CD4-positive, alpha-beta T cell (primary cell): ENCODE data around the gene ECEL1. TPM values are rescaled to one million over a fixed set of nuclear protein-coding genes. Genes with fewer than 3 reads are reported as not detected.
"Not testable (repeated sequence)": the region's sequence is repeated elsewhere in the genome, so short reads cannot be mapped to it uniquely, and the experiment has no call there.

Experiments
- ATAC-seq: fragments of 200-7000 bp; cut with Tn5 transposase; one replicate; pipeline ENCODE4 v1.10.0; 2022; ENCODE audit warnings: mild to moderate bottlenecking; ENCODE audit not compliant: poor library complexity
- CTCF ChIA-PET: fragments of 350-600 bp; sonication (Branson Sonifier 250); formaldehyde crosslinking; loops from one replicate; lab custom pipeline; 2021; ENCODE audit warnings: antibody characterized with exemption, inconsistent platforms; lab: Charles Lee
- POLR2A ChIA-PET: fragments of 350-600 bp; sonication (Branson Sonifier 250); formaldehyde crosslinking; loops from one replicate; lab custom pipeline; 2021; ENCODE audit warnings: antibody characterized with exemption, inconsistent platforms; lab: Charles Lee
- DNase-seq, 14 experiments: peaks; one replicate each; pipeline ENCODE4 v3.0.0-alpha.2; 2013 to 2020; ENCODE audit warnings: mixed read lengths in 2 of 14
- H3K27ac ChIP-seq, 2 donors: one replicate each; pipeline versions ENCODE4 v1.5.1 to v1.7.0; 2013; ENCODE audit warnings: low read length in 2 of 2, low read depth in 1 of 2, mild to moderate bottlenecking in 1 of 2
- H3K27me3 ChIP-seq, 2 experiments: 1 replicate in 1 of 2; 2 replicates in 1 of 2; pipeline versions ENCODE4 v1.6.1 to v1.7.0; 2013; ENCODE audit warnings: low read length in 2 of 2, control low read depth in 1 of 2, mild to moderate bottlenecking in 1 of 2, moderate library complexity in 1 of 2; ENCODE audit not compliant: insufficient read depth in 2 of 2, control insufficient read depth in 1 of 2
- H3K36me3 ChIP-seq: one replicate; pipeline ENCODE4 v1.6.1; 2013; ENCODE audit warnings: low read length, control low read depth; ENCODE audit not compliant: insufficient read depth
- H3K4me1 ChIP-seq: one replicate; pipeline ENCODE4 v1.6.1; 2013; ENCODE audit warnings: low read length, control low read depth; ENCODE audit not compliant: insufficient read depth
- H3K4me3 ChIP-seq: one replicate; pipeline ENCODE4 v1.5.1; 2013; ENCODE audit warnings: mild to moderate bottlenecking, low read length, moderate library complexity
- H3K9me3 ChIP-seq, 2 experiments: 1 replicate in 1 of 2; 2 replicates in 1 of 2; pipeline versions ENCODE4 v1.6.1 to v1.7.0; 2013; ENCODE audit warnings: low read length in 2 of 2, mild to moderate bottlenecking in 2 of 2, control low read depth in 1 of 2, moderate library complexity in 1 of 2; ENCODE audit not compliant: control insufficient read depth in 1 of 2, insufficient read depth in 1 of 2
- H3K27ac Mint-ChIP-seq: one replicate; pipeline ENCODE4 v1.8.0; 2020; ENCODE audit warnings: mixed read lengths
- H3K27me3 Mint-ChIP-seq: one replicate; pipeline ENCODE4 v1.8.0; 2021; ENCODE audit warnings: mixed read lengths
- H3K36me3 Mint-ChIP-seq: one replicate; pipeline ENCODE4 v1.8.0; 2021; ENCODE audit warnings: low read depth, mixed read lengths
- H3K4me1 Mint-ChIP-seq: one replicate; pipeline ENCODE4 v1.8.0; 2021; ENCODE audit warnings: low read depth, mixed read lengths
- H3K4me3 Mint-ChIP-seq: one replicate; pipeline ENCODE4 v1.8.0; 2020; ENCODE audit warnings: mild to moderate bottlenecking, mixed read lengths
- H3K9me3 Mint-ChIP-seq: one replicate; pipeline ENCODE4 v1.8.0; 2020; ENCODE audit warnings: mixed read lengths
- intact Hi-C, 2 experiments: fragments of 100-400 bp; cut with DNase I in 1 of 2; cut with micrococcal nuclease in 1 of 2; formaldehyde crosslinking; loops; one replicate each; pipeline versions ENCODE4 v1.15.1 to v1.9.0; 2023 to 2025; cut with DNase I, micrococcal nuclease
- total RNA-seq, 174 experiments: library from RNA in 2 of 174; stranded (reverse) in 2 of 174; gene quantifications; one replicate each; pipeline ENCODE4 v1.2.3 and lab custom pipeline; 2021 to 2026
- TF ChIP-seq, protein P1 (sequence below): fragments of 200-600 bp; IDR thresholded peaks from one replicate; pipeline ENCODE4 v1.8.0; 2022; ENCODE audit warnings: antibody characterized with exemption, mild to moderate bottlenecking

The ECEL1 gene
- total RNA-seq, 2 experiments from 2014 or later: not detected

DNA sequence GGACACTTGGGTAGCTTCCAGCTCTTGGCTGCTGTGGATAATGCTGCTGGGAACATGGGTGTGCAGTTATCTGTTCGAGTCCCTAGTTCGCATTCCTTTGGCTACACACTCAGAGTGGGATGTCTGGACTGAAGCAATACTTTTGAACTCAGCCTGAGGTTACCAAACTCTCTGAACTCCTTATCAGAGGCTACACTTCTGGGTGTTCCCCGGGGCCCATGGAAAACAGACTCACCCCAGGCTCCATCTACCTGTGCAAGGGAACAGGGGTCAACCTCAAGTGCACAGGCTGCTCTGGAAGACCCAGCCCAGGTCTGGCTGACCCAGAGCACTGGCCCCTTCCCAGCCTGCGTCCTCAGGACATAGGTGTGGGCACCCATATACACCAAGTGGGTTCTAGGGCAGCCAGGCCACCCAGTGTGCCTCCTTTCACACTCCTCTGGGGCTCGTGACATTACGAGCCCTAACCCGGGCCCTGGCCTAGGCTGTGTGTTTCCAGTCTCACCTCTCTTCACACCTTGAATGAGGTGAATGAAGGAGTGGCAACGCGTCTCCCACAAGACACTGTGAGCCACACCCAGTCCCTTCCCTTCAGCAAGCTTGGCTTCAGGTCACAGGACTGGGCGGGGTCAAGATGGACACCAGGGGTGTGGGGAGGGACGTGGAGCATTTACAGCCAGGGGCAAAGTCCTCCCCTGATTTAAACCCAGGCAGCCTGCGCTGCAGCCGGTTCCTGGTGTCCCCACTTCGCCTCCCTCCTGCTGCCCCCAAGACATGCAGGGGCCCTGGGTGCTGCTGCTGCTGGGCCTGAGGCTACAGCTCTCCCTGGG, 32.0 kb downstream of the ECEL1 start, which contains the start of gene ALPI:
ALPI (plus strand) TSS at position 728 of the 830 bp plus-strand sequence; CDS start at position 775, 47 bp downstream.
- ChIA-PET CTCF (no interaction called here), POLR2A (no interaction called here)
- Mint-ChIP-seq H3K9me3 (no peaks in the 10 kb centered on the region), H3K4me3 (no peak within 1 kb of the TSS), H3K4me1 (no peaks in the 10 kb centered on the region), H3K36me3 (no peaks in the 10 kb centered on the region), H3K27me3 (peaks cover 17% of the 10 kb centered on the region), H3K27ac (no peak within 1 kb of the TSS)
- no peak within 1 kb of the TSS for H3K4me3 ChIP-seq
- TF ChIP-seq, protein P1, sequence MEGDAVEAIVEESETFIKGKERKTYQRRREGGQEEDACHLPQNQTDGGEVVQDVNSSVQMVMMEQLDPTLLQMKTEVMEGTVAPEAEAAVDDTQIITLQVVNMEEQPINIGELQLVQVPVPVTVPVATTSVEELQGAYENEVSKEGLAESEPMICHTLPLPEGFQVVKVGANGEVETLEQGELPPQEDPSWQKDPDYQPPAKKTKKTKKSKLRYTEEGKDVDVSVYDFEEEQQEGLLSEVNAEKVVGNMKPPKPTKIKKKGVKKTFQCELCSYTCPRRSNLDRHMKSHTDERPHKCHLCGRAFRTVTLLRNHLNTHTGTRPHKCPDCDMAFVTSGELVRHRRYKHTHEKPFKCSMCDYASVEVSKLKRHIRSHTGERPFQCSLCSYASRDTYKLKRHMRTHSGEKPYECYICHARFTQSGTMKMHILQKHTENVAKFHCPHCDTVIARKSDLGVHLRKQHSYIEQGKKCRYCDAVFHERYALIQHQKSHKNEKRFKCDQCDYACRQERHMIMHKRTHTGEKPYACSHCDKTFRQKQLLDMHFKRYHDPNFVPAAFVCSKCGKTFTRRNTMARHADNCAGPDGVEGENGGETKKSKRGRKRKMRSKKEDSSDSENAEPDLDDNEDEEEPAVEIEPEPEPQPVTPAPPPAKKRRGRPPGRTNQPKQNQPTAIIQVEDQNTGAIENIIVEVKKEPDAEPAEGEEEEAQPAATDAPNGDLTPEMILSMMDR: no peak
- H3K36me3 ChIP-seq: no peaks in the 10 kb centered on the region
- H3K27me3 ChIP-seq: peaks cover 0 to 4% of the 10 kb centered on the region in 2 experiments
- H3K4me1 ChIP-seq: no peaks in the 10 kb centered on the region
- DNase-seq (no peak), ATAC-seq (no peak)
- intact Hi-C loops: no loop called here
- no peak within 1 kb of the TSS for H3K27ac ChIP-seq
- no peaks in the 10 kb centered on the region for H3K9me3 ChIP-seq

DNA sequence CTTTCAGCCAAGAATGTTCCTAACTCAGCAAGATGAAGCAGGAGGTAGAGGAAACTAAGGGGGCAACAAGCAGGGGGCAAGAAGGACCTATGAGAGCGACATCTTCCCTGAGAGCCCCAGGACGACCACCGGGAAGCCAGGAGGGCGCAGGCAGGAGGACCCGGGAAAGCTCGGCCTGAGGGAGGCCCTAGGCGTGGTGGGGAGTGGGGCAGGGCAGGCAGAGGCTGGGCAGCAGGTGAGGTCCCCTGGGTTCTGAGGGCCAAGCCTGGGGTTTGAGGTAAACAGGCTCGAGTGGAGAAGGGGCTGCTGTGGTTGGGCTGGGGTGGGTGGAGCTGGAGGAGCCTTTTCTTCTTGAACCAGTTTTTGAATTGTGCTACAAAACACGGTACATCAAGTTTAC, 33.0 kb downstream of the ECEL1 start:
- H3K4me1 ChIP-seq: no peaks in the 10 kb centered on the region
- ATAC-seq (no peak), DNase-seq (no peak)
- Mint-ChIP-seq H3K27me3 (peaks cover 7% of the 10 kb centered on the region), H3K4me1 (no peaks in the 10 kb centered on the region), H3K4me3 (no peak overlapping the region), H3K9me3 (no peaks in the 10 kb centered on the region), H3K27ac (no peak overlapping the region), H3K36me3 (no peaks in the 10 kb centered on the region)
- TF ChIP-seq, protein P1: no peak
- H3K36me3 ChIP-seq: no peaks in the 10 kb centered on the region
- H3K27ac ChIP-seq: no peak overlapping the region
- CTCF ChIA-PET: no interaction called here
- H3K27me3 ChIP-seq: peaks cover 0 to 4% of the 10 kb centered on the region in 2 experiments
- POLR2A ChIA-PET: no interaction called here
- intact Hi-C loops: no loop called here
- H3K4me3 ChIP-seq: no peak overlapping the region
- H3K9me3 ChIP-seq: no peaks in the 10 kb centered on the region

DNA sequence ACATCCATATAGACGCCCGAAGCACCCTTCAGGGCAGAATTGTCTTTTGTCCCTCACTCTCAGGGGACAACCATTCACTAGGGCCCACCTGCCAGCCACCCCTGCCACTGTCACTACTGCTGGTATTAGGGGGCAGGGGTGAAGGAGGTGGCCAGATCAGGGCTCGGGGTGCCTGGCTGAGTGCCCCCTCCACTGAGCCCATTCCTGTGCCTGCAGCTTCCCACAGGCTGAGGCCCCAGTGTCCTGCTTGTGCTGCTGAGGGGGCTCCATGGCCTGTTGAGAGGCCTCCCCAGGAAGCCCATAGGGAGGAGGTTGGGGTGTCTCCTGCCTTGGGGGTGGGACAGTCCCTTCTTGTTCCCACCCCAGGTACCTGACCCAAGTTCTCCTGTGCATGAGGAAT, 36.0 kb downstream of the ECEL1 start:
- ATAC-seq, H3K4me3 Mint-ChIP-seq, intact Hi-C loops, CTCF ChIA-PET, H3K9me3 Mint-ChIP-seq, H3K4me3 ChIP-seq, H3K36me3 ChIP-seq, H3K9me3 ChIP-seq, DNase-seq, POLR2A ChIA-PET, H3K36me3 Mint-ChIP-seq, H3K4me1 Mint-ChIP-seq, H3K27me3 ChIP-seq, H3K27me3 Mint-ChIP-seq, H3K4me1 ChIP-seq, H3K27ac ChIP-seq, H3K27ac Mint-ChIP-seq: not testable (repeated sequence)
